ENCODE data around the gene CELF4. TPM values are rescaled to one million over a fixed set of nuclear protein-coding genes. Genes with fewer than 3 reads are reported as not detected.

CELF4 gene
- total and polyA plus RNA-seq, 2 donors (not counting 1 experiment from before 2014, with no cell fraction given), result 0.17 TPM; not detected in 1

GRCh38 chr18:37496568-37496967 lies 69.0 kb downstream of the CELF4 start:
- no peaks in the 10 kb centered on the region for H3K79me2 ChIP-seq (ENCODE audit: control insufficient read depth, insufficient read depth, low read length)
- no peak overlapping the region for H3K4me2 ChIP-seq (ENCODE audit: extremely low read depth, insufficient read depth, low read length)
- TF ChIP-seq CTCF (conservative IDR thresholded peaks at IDR 0.05 in 1 of 2, IDR thresholded peaks at IDR 0.05 in 1 of 2; ENCODE audit: low read depth in 1 of 2, low read length in 2 of 2), result no peak
- H3K27me3 ChIP-seq (ENCODE audit: control insufficient read depth, insufficient read depth, low read length), result no peaks in the 10 kb centered on the region
- H4K20me1 ChIP-seq (ENCODE audit: control insufficient read depth, extremely low read depth, insufficient read depth, low read length), result no peaks in the 10 kb centered on the region
- no peaks in the 10 kb centered on the region for H3K36me3 ChIP-seq (ENCODE audit: control insufficient read depth, insufficient read depth, low read length)
- H2AFZ ChIP-seq (ENCODE audit: low read length), result no peak overlapping the region
- no peak overlapping the region for H3K27ac ChIP-seq (ENCODE audit: insufficient read depth, low read length)
- no peak overlapping the region for H3K4me3 ChIP-seq (replicated peaks in 1 of 4; ENCODE audit: control extremely low read depth in 1 of 4, insufficient read depth in 1 of 4, low read depth in 3 of 4, low read length in 4 of 4)
- DNase-seq (ENCODE audit: low read depth in 2 of 2), result no peak
- no peaks in the 10 kb centered on the region for H3K9me3 ChIP-seq (ENCODE audit: control insufficient read depth, insufficient read depth, low read depth, low read length)
- no peak overlapping the region for H3K9ac ChIP-seq (ENCODE audit: insufficient read depth, low read length)
- no peaks in the 10 kb centered on the region for H3K4me1 ChIP-seq (ENCODE audit: control insufficient read depth, extremely low read depth, insufficient read depth, low read length)

- TF ChIP-seq CTCF (conservative IDR thresholded peaks at IDR 0.05 in 1 of 2, IDR thresholded peaks at IDR 0.05 in 1 of 2; ENCODE audit: low read depth in 1 of 2, low read length in 2 of 2), result no peak
- no peak for TF ChIP-seq EZH2 (IDR thresholded peaks at IDR 0.05; ENCODE audit: low read length, missing control alignments)
- H3K4me3 ChIP-seq (replicated peaks in 1 of 4; ENCODE audit: control extremely low read depth in 1 of 4, insufficient read depth in 1 of 4, low read depth in 3 of 4, low read length in 4 of 4), result no peak overlapping the region
- no peaks in the 10 kb centered on the region for H3K36me3 ChIP-seq (ENCODE audit: control insufficient read depth, insufficient read depth, low read length)
- no peak overlapping the region for H3K4me2 ChIP-seq (ENCODE audit: extremely low read depth, insufficient read depth, low read length)
- no peak for DNase-seq (ENCODE audit: low read depth in 2 of 2)
- no peak overlapping the region for H3K9ac ChIP-seq (ENCODE audit: insufficient read depth, low read length)
- H4K20me1 ChIP-seq (ENCODE audit: control insufficient read depth, extremely low read depth, insufficient read depth, low read length), result no peaks in the 10 kb centered on the region
- H3K27me3 ChIP-seq (ENCODE audit: control insufficient read depth, insufficient read depth, low read length), result no peaks in the 10 kb centered on the region
- H2AFZ ChIP-seq (ENCODE audit: low read length), result no peak overlapping the region
- no peaks in the 10 kb centered on the region for H3K4me1 ChIP-seq (ENCODE audit: control insufficient read depth, extremely low read depth, insufficient read depth, low read length)
- H3K27ac ChIP-seq (ENCODE audit: insufficient read depth, low read length), result no peak overlapping the region
- no peaks in the 10 kb centered on the region for H3K79me2 ChIP-seq (ENCODE audit: control insufficient read depth, insufficient read depth, low read length)
- H3K9me3 ChIP-seq (ENCODE audit: control insufficient read depth, insufficient read depth, low read depth, low read length), result no peaks in the 10 kb centered on the region
These were observed 70.2 kb downstream of the CELF4 start for GRCh38 chr18:37495354-37495753.

GRCh38 chr18:37494406-37494805 lies 71.2 kb downstream of the CELF4 start:
- no peak overlapping the region for H3K4me2 ChIP-seq (ENCODE audit: extremely low read depth, insufficient read depth, low read length)
- H3K9me3 ChIP-seq (ENCODE audit: control insufficient read depth, insufficient read depth, low read depth, low read length), result no peaks in the 10 kb centered on the region
- no peaks in the 10 kb centered on the region for H3K27me3 ChIP-seq (ENCODE audit: control insufficient read depth, insufficient read depth, low read length)
- no peak overlapping the region for H2AFZ ChIP-seq (ENCODE audit: low read length)
- H4K20me1 ChIP-seq (ENCODE audit: control insufficient read depth, extremely low read depth, insufficient read depth, low read length), result no peaks in the 10 kb centered on the region
- H3K27ac ChIP-seq (ENCODE audit: insufficient read depth, low read length), result no peak overlapping the region
- H3K36me3 ChIP-seq (ENCODE audit: control insufficient read depth, insufficient read depth, low read length), result no peaks in the 10 kb centered on the region
- no peak overlapping the region for H3K4me3 ChIP-seq (replicated peaks in 1 of 4; ENCODE audit: control extremely low read depth in 1 of 4, insufficient read depth in 1 of 4, low read depth in 3 of 4, low read length in 4 of 4)
- no peak overlapping the region for H3K9ac ChIP-seq (ENCODE audit: insufficient read depth, low read length)
- H3K4me1 ChIP-seq (ENCODE audit: control insufficient read depth, extremely low read depth, insufficient read depth, low read length), result no peaks in the 10 kb centered on the region
- TF ChIP-seq CTCF (conservative IDR thresholded peaks at IDR 0.05 in 1 of 2, IDR thresholded peaks at IDR 0.05 in 1 of 2; ENCODE audit: low read depth in 1 of 2, low read length in 2 of 2) (no peak), EZH2 (IDR thresholded peaks at IDR 0.05; ENCODE audit: low read length, missing control alignments) (no peak)
- H3K79me2 ChIP-seq (ENCODE audit: control insufficient read depth, insufficient read depth, low read length), result no peaks in the 10 kb centered on the region
- DNase-seq (ENCODE audit: low read depth in 2 of 2), result no peak
